Thyroid gland (tissue), 4 donors: ENCODE measurements around the gene ALDH4A1.

ENCODE experiments used
- CTCF ChIP-seq, 6 experiments: fragments of 200-600 bp in 3 of 6; fragments of 450-650 bp in 3 of 6; sonication (generic) in 3 of 6; IDR thresholded peaks; one replicate each; pipeline ENCODE4 v1.5.1; 2016 to 2019; ENCODE audit warnings: antibody characterized with exemption in 6 of 6, mild to moderate bottlenecking in 2 of 6, inconsistent platforms in 1 of 6, moderate library complexity in 1 of 6
- POLR2A ChIP-seq, 2 donors: fragments of 450-650 bp; IDR thresholded peaks; one replicate each; pipeline ENCODE4 v1.6.1; 2017; ENCODE audit warnings: antibody characterized with exemption in 2 of 2, mild to moderate bottlenecking in 2 of 2, moderate library complexity in 1 of 2

- TF ChIP-seq CTCF (IDR thresholded peaks at IDR 0.05) (no peak), POLR2A (IDR thresholded peaks at IDR 0.05) (no peak)
Measured at GRCh38 chr1:18908911-18909771, 6.8 kb upstream of the ALDH4A1 start.
